Measurements from ENCODE around the gene NINJ1. TPM values are rescaled to one million over a fixed set of nuclear protein-coding genes. Genes with fewer than 3 reads are reported as not detected.

NINJ1 gene
- total RNA-seq, 2 donors from 2014 or later = 71.2 to 194 TPM

GRCh38 chr9:93111371-93112115 lies 22.5 kb downstream of the NINJ1 start:
- H3K36me3 ChIP-seq = peaks cover 49% of the 10 kb centered on the region

GRCh38 chr9:93111001-93111370 lies 23.1 kb downstream of the NINJ1 start:
- H3K27me3 ChIP-seq (replicated peaks; ENCODE audit: insufficient read depth) = no peaks in the 10 kb centered on the region
- no peak for ATAC-seq (ENCODE audit: insufficient number of reproducible peaks, low FRiP score, low read depth)

More at GRCh38 chr9:93111371-93112115, 22.5 kb downstream of the NINJ1 start:
- no peaks in the 10 kb centered on the region for H3K27me3 ChIP-seq (replicated peaks; ENCODE audit: insufficient read depth)
- DNase-seq (ENCODE audit: low spot score) = no peak
- H3K4me1 ChIP-seq (ENCODE audit: control insufficient read depth in 1 of 2, low read depth in 2 of 2) = peaks cover 4 to 21% of the 10 kb centered on the region in 2 donors
- H3K27ac ChIP-seq = no peak overlapping the region
- no peaks in the 10 kb centered on the region for H3K9me3 ChIP-seq
- no peak overlapping the region for H3K4me3 ChIP-seq
- ATAC-seq (ENCODE audit: insufficient number of reproducible peaks, low FRiP score, low read depth) = no peak
- no peak for TF ChIP-seq CTCF (IDR thresholded peaks at IDR 0.05)

GRCh38 chr9:93110311-93110855 lies 23.7 kb downstream of the NINJ1 start:
- no peak for TF ChIP-seq CTCF (IDR thresholded peaks at IDR 0.05)
- H3K36me3 ChIP-seq = peaks cover 49% of the 10 kb centered on the region
- ATAC-seq (ENCODE audit: insufficient number of reproducible peaks, low FRiP score, low read depth) = no peak

More at GRCh38 chr9:93111001-93111370, 23.1 kb downstream of the NINJ1 start:
- DNase-seq (ENCODE audit: low spot score) = no peak
- H3K4me3 ChIP-seq = no peak overlapping the region
- peaks cover 49% of the 10 kb centered on the region for H3K36me3 ChIP-seq
- no peaks in the 10 kb centered on the region for H3K9me3 ChIP-seq
- no peak for TF ChIP-seq CTCF (IDR thresholded peaks at IDR 0.05)
- peaks cover 0 to 21% of the 10 kb centered on the region in 2 donors for H3K4me1 ChIP-seq (ENCODE audit: control insufficient read depth in 1 of 2, low read depth in 2 of 2)
- H3K27ac ChIP-seq = no peak overlapping the region

GRCh38 chr9:93108291-93109041 lies 25.6 kb downstream of the NINJ1 start:
- Histone ChIP-seq H3K4me3 (no peak overlapping the region), H3K9me3 (peaks cover 5% of the 10 kb centered on the region), H3K27me3 (replicated peaks; ENCODE audit: insufficient read depth) (no peaks in the 10 kb centered on the region), H3K4me1 (ENCODE audit: control insufficient read depth in 1 of 2, low read depth in 2 of 2) (peaks cover 0 to 20% of the 10 kb centered on the region in 2 donors), H3K36me3 (peaks cover 43% of the 10 kb centered on the region), H3K27ac (no peak overlapping the region)
- no peak for TF ChIP-seq CTCF (IDR thresholded peaks at IDR 0.05)
- DNase-seq (ENCODE audit: low spot score) = peak; percentile 2
- ATAC-seq (ENCODE audit: insufficient number of reproducible peaks, low FRiP score, low read depth) = no peak

More at GRCh38 chr9:93110311-93110855, 23.7 kb downstream of the NINJ1 start:
- DNase-seq (ENCODE audit: low spot score) = no peak
- H3K4me1 ChIP-seq (ENCODE audit: control insufficient read depth in 1 of 2, low read depth in 2 of 2) = peaks cover 0 to 20% of the 10 kb centered on the region in 2 donors
- no peaks in the 10 kb centered on the region for H3K27me3 ChIP-seq (replicated peaks; ENCODE audit: insufficient read depth)
- no peaks in the 10 kb centered on the region for H3K9me3 ChIP-seq
- no peak overlapping the region for H3K4me3 ChIP-seq
- H3K27ac ChIP-seq = no peak overlapping the region

GRCh38 chr9:93107825-93108161 lies 26.3 kb downstream of the NINJ1 start:
- Histone ChIP-seq H3K9me3 (peaks cover 5% of the 10 kb centered on the region), H3K36me3 (peaks cover 37% of the 10 kb centered on the region), H3K4me3 (no peak overlapping the region), H3K27ac (no peak overlapping the region), H3K4me1 (ENCODE audit: control insufficient read depth in 1 of 2, low read depth in 2 of 2) (peaks cover 0 to 20% of the 10 kb centered on the region in 2 donors), H3K27me3 (replicated peaks; ENCODE audit: insufficient read depth) (no peaks in the 10 kb centered on the region)
- ATAC-seq (ENCODE audit: insufficient number of reproducible peaks, low FRiP score, low read depth) (no peak), DNase-seq (ENCODE audit: low spot score) (no peak)
- TF ChIP-seq CTCF (IDR thresholded peaks at IDR 0.05) = no peak
